GM19397 (cell line): ENCODE data around the gene JAGN1.
"Not testable (repeated sequence)": the region's sequence is repeated elsewhere in the genome, so short reads cannot be mapped to it uniquely, and the experiment has no call there.

Source experiments
- ATAC-seq: cut with Tn5 transposase; IDR thresholded peaks from one replicate; pipeline ENCODE4 v1.9.1; 2021; ENCODE audit warnings: mild to moderate bottlenecking, moderate library complexity; ENCODE audit not compliant: unreplicated experiment

Gene JAGN1

DNA sequence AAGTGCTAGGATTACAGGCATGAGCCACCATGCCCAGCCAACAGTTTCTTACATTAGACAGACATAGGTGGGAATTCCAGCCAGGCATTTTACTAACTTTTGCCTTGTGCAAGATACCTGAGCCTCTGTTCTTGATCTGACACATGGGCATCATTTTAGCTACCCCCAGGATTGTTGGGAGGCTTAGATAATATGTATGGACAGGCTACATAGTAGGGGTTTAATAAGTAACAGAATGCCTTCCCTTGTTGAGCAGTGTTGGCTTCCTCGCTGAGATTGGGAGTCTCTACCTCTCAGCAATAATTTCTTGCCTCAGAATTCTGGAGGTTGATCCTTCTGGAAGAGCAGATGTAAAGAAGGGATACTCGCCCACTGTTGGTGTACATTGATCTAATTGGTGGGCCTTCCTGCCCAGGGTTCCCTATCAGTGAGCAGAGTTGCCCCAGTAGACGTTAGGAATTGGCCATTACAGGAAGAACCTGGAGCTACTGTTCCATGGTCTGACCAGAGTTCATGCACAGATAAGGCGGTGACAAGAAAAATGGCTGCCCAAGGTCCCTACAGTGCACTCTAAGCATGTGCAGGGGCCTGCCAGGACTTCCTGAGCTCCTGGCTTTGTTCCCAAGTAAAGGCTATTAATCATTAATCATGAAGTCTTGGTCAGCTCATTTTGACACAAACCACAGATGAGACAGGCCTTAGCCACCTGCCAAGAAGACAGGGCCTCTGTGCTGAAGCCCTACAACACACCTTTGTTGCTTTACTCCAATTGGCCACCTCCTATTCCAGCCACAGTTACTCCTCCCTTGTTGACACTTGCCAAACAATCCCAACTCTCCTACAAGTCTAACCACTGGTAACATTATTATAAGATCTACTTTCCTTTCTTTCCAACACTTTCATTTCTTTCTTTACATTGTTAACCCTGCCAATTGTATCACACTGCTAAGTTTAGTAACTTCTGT is 7.3 kb downstream of the JAGN1 start:
- ATAC-seq, result peak; percentile 47

DNA sequence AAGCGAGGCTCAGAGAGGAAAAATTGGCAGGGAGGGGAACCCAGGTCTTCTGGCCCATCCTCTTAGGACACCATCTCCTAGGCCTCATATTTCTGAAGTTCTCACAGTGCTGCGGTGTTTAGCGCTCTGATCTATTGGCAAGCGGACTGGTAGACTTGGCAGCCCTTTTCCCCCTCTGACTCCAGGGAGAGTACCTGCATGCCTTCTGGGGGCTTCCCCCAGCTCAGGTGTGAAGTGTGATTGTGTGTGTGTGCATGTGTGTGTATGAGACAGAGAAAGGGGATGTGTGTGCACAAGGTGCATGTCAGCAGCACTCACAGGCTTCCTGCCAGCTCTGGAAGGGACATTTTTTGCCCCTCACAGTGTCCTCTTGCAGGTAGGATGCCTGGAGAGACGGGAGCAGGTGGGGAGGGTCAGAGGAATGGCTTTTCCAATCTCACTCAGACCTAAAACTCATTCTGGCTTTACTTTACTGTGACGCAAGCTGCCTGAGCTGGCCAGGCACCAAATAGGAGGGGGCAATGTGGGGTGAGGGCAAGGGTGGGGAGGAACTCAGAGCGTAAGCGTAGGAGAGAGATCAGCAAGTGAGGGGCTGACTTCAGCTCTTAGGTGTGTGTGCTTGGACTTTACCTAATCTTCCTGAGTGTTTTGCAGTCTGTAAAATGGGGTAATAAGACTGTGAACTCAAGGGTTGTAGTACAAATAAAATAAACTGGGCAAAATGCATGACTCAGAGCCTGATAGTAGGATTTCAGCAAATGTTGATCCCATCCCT is 8.2 kb downstream of the JAGN1 start:
- ATAC-seq, result no peak

DNA sequence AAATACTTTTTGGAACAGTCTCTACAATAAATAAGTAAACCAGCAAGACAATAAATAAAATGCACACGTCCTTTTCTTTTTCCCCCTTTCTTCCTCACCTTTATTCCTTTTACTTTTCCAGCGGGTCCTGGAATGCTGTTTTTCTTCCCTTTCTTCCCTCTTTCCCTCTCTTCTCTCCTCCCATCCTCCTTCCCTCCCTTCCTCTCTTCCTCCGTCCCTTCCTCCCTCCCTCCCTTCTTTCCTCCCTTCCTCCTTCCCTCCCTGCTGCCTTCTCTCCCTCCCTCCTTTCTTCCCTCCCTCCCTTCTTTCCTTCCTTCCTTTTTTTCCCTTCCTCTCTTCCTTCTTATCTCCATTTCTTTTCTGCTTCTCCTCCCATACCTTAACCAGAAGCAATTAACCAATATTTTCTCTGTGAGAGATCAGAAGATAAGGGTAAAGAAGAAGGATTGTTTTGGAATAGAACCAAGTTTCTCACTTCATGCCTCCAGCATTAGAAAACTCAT is 8.9 kb downstream of the JAGN1 start:
- ATAC-seq, result no peak

DNA sequence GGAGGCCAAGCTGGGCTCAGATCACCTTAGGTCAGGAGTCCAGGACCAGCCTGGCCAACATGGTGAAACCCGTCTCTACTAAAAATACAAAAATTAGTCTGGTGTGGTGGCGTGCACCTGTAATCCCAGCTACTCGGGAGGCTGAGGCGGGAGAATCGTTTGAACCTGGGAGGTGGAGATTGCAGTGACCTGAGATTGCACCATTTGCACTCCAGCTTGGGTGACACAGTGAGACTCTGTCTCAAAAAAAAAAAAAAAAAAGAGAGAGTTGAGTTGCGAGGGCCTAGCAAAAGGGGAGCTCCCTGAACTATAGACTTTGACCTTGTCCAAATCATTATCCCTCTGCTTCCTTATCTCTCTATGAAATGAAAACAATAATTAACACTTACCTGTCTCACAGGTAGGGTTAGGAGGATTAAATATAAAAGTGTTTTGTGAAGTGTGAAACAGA is 10.6 kb downstream of the JAGN1 start:
- not testable (repeated sequence) for ATAC-seq

DNA sequence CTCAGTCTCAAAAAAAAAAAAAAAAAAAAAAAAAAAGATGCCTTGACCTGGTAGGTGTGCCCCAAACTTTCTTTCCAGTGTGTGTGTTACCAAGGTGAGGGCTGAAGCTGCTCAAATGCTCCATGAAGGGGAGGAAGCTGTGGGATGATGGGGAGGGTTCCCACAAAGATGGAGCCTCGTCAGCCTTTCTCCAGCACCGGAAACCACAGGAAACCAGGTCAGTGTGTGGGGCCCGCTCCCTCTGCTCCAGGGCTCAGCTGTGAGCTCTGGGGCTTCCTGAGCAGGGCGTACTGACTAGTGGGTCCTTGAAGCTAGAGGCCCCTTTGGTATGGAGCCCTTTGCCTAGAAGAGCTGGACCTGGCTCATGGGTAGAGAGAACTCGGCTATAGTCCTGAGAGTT is 11.6 kb downstream of the JAGN1 start:
- no peak for ATAC-seq

DNA sequence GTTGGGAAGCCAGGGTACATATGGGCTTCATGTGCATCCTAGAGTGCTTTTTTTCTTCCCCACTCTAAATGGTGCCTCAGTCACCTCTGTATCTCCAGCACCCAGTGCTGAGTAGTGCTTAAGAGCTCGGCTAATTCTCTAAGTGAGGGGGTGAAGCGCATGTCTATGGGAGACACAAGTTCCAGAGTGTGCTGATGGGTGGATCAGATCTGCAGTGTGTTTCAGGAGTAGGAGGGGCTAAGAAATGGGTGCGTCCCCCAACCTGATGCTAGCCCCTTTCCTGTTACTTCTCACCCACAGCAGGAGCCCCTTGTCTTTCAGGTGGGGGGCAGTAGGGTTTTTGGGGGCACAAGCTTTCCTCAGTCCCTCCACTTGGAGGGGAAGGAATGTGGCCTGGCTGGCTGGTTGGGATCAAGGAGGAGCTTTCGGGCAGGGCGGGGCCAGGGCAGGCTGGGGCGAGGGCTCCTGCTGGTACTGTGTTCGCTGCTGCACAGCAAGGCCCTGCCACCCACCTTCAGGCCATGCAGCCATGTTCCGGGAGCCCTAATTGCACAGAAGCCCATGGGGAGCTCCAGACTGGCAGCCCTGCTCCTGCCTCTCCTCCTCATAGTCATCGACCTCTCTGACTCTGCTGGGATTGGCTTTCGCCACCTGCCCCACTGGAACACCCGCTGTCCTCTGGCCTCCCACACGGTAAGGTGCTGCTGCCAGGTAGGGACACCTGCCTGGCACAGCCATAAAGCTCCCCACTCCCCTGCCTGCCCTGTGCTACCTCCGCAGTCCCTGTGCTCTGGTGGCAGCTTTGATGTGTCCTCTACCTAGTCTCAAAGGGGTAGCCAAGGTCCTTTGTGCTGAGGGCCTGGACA is 12.2 kb downstream of the JAGN1 start, which contains the start of gene IL17RE:
Gene IL17RE (plus strand): TSS at position 477 of the 866 bp plus-strand sequence. CDS start 85 bp downstream, at position 562.
- no peak for ATAC-seq

DNA sequence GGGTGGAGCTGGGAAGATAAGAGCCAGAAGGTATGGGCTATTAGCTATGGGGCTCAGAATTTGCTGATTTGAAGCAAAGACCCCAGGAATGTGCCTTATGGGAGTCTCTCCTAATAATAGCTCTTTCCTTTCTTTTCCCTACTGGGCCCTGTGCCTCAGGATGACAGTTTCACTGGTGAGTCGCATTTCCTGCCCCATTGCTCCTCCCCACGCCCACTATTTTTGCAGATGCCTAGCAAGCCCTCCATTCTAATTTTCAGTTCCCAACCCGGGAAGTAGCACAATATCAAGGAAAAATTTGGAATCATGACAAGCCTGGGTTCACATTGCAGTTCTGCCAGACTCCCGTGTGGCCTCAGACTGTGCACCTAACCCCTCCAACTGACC is 12.8 kb downstream of the JAGN1 start:
- no peak for ATAC-seq

DNA sequence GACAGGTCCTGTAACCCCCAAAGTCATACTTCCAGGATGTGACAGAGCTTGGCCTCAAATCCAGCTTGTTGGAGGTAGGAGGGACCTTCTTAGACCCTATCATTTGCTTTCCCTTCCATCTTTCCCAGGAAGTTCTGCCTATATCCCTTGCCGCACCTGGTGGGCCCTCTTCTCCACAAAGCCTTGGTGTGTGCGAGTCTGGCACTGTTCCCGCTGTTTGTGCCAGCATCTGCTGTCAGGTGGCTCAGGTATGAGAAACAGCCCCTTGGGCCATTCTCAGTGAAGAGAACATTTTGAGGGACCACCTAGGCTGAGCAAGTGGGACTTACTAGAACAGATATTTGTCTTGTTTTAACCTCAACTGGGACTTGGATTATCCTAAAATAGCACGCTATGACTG is 13.5 kb downstream of the JAGN1 start:
- no peak for ATAC-seq

DNA sequence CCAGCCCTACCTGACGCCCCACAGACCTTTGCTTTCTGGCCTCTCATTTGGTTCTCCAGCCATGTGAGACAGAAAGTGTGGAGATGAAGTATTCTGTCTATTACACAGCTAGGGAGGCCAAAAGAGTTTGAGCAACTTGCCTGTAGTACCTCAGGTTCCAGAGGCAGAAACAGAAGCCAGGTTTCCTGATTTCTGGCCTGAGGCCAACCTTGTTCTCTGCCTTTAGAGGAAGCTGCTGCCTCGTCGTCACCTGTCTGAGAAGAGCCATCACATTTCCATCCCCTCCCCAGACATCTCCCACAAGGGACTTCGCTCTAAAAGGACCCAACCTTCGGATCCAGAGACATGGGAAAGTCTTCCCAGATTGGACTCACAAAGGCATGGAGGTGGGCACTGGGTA is 16.1 kb downstream of the JAGN1 start:
- ATAC-seq, result no peak

DNA sequence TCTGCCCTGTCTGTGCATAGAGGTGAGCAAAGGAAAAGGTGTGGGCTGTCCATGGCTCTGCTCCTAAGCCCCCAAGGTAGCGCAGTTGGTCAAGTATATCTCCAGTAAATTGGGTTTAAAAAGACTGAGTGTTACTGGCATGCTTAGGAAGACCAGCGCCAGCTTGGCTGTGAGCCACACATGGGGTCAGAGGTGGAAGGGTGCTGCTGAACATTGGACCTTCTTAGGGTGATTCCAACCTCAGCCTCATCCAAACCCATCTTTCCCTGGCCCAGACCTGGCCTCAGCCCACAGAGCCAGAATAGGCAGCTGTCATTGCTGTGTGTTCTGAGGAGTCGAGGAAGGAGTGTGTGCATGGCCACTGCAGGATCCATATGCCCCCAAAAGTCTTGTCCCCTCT is 17.9 kb downstream of the JAGN1 start:
- no peak for ATAC-seq

DNA sequence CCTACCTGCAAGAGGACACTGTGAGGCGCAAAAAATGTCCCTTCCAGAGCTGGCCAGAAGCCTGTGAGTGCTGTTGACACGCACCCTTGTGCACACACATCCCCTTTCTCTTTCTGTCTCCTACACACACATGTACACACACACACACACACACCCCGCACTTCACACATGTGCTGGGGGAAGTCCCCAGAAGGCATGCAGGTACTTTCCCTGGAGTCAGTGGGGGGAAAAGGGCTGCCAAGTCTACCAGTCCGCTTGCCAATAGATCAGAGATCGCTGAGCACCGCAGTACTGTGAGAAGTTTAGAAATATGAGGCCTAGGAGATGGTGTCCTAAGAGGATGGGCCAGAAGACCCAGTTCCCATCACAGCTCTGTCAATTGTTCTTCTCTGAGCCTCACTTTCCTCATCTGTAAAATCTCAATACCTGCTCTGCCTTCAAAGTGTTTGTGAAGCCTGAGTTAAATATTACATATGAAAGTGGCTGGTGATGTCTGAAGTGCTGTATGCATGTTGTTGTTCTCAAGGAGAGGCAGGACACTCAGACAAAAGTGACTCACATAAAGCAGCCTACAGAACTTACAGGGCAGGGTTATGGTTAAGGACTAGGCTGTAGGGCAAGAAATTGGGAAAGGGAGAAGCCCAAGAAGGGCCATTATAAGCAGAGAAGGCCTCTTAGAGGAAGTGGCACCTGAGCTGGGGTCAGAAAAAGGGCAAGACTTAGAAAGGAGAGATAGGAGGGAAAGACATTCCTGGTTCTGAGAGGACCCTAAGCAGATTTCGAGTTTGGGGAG is 19.0 kb downstream of the JAGN1 start:
- no peak for ATAC-seq

DNA sequence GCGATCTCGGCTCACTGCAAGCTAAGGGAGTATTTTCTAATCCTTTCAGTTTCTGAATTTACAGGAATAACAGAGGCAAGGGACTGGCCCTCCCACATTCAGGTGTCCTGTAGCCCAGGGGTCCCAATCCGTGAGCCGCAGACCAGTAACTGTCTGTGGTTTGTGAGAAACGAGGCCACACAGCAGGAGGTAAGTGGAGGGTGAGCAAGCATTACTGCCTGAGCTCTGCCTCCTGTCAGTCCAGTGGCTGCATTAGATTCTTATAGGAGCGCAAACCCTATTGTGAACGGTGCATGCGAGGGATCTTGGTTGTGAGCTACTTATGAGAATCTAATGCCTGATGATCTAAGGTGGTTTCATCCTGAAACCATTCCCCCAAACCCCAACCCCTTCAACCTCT is 21.5 kb downstream of the JAGN1 start:
- no peak for ATAC-seq

DNA sequence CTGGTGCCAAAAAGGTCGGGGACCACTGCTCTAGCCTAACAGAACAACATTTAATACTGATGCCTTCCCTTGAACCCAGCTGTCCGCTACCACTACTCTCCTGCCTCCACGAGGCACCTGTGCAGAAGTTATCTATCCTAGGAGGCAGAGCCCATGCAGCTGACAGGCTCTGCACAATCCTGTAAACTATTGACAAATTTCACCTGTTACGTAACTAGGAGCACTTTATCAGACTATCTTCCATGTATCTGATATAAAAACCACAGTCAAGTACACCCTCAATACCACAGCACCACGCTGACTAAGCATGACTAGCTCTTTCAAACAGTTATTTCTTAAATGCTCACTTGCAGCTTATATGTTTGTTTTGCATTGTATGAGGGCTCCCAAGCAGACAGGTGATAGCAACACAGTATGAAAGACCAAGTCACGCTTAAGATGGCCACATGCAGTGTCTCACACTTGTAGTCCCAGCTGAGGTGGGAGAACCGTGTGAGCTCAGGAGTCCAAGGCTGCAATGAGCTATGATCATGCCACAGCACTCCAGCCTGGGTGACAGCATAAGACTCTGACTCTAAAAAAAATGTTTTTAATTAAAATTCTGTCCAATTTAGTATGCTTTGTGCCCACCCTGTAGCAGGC is 22.0 kb downstream of the JAGN1 start:
- ATAC-seq, result no peak

DNA sequence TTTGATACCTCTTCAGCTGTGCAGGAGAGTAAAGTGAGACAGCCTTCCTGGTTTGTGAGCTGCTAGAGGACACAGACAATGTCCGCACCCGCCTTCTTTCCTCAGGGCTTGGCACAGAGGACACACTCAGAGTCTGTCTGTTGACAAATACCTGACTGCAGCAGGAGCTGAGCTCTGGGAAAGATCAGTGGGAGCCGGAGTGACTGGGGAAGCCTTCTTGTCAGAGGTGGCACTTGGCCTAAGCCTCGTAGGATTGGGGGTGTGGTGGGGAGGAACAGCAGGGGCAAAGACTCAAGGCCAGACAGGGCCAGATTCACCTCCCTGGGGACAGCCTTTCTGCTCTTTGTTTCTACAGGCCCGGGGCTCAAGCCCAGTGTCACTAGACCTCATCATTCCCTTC is 23.2 kb downstream of the JAGN1 start:
- ATAC-seq, result no peak

DNA sequence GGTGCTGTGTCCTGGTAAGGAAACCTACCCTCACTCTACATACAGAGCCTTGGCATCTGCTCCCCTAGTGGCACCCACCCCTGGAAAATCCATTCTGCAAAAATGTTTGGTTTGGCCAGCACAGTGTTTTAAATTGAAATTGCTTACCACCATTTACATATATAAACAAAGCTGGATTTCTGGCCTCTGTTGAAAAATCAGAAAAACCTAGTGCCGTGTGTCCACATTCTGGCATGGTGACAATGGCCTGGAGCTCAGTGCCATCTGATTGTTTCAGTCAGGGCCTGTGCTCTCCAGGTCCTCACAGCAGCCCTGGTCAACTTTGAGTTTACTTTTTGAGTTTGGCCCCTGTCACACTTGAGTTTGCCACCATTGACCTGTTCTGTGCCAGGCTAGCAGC is 23.6 kb downstream of the JAGN1 start:
- no peak for ATAC-seq

DNA sequence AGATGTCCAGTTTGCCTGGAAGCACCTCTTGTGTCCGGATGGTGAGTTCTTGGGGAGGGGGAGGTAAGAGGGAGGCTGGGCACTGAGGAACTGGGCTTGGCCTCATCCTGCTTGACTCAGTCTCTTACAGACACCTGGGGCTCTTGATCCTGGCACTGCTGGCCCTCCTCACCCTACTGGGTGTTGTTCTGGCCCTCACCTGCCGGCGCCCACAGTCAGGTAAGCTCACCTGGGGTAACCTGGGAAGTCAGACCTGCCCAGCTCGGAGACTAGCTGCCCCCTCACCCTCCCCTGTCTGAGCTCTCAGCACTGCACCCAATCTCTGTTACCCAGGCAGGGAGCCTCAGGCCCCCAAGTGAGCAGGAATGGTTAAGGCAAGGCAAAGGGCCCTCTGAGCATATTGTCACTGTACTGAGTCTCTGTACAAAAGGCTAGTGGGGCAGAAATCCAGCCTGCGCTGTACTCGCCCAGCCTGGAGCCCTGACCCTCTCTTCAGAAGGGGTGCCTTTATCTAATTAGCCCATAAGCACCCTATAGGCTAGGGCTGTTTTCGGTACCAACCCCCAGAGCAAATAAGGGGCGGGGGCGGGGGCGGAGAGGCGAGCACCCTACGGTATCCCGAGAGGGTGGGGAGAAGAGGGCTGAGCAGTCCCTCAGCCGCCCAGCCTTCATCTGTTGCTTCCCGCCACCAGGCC is 24.3 kb downstream of the JAGN1 start:
- no peak for ATAC-seq

DNA sequence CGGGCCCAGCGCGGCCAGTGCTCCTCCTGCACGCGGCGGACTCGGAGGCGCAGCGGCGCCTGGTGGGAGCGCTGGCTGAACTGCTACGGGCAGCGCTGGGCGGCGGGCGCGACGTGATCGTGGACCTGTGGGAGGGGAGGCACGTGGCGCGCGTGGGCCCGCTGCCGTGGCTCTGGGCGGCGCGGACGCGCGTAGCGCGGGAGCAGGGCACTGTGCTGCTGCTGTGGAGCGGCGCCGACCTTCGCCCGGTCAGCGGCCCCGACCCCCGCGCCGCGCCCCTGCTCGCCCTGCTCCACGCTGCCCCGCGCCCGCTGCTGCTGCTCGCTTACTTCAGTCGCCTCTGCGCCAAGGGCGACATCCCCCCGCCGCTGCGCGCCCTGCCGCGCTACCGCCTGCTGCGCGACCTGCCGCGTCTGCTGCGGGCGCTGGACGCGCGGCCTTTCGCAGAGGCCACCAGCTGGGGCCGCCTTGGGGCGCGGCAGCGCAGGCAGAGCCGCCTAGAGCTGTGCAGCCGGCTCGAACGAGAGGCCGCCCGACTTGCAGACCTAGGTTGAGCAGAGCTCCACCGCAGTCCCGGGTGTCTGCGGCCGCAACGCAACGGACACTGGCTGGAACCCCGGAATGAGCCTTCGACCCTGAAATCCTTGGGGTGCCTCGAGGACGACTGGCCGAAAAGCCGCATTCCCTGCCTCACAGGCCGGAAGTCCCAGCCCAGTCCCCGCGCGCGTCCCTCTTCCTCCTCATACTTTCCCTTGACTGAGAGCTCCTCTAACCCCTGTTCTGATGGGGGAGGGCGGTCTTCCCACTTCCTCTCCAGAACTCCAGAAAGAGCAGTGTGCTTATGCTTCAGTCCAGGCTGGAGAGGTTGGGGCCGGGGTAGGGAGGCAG is 25.1 kb downstream of the JAGN1 start:
- peak; percentile 45 for ATAC-seq

DNA sequence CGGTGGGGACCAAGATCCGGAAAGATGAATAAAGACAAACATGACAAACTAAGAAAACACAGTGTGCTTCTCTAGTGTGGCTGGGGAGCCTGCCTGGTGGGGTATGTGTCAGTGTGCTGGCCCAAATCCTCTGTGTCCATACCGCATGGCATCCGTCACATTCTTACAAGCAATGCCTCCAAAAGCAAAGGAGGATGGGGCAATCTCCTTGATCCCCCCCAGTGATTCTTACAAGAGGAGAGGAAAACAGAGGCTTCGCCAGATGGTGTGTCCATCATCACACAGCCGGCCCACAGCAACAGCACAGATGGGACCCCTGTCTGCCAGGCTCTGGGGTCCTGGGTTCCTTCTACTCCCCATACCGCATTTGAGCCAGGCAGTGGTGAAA is 25.9 kb downstream of the JAGN1 start:
- no peak for ATAC-seq
